Peyer's patch (tissue), 4 donors: ENCODE data around the gene KCNC4. TPM values are rescaled to one million over a fixed set of nuclear protein-coding genes. Genes with fewer than 3 reads are reported as not detected.

ENCODE experiments used
- DNase-seq, 3 donors: peaks; one replicate each; pipeline ENCODE4 v3.0.0-alpha.2; 2017 to 2019
- H3K27ac ChIP-seq, 4 donors: fragments of 200-600 bp; sonication (generic); one replicate each; pipeline ENCODE4 v1.5.1; 2016 to 2019
- H3K27me3 ChIP-seq, 2 donors: fragments of 200-600 bp; sonication (generic); one replicate each; pipeline ENCODE4 v1.5.1; 2019
- H3K36me3 ChIP-seq, 3 donors: fragments of 200-600 bp; sonication (generic); one replicate each; pipeline ENCODE4 v1.5.1; 2016 to 2019
- H3K4me1 ChIP-seq, 4 donors: fragments of 200-600 bp; sonication (generic); one replicate each; pipeline ENCODE4 v1.5.1; 2016 to 2019
- H3K4me3 ChIP-seq, 4 donors: fragments of 200-600 bp; sonication (generic); 1 replicate in 3 of 4; 2 replicates in 1 of 4; pipeline ENCODE4 v1.5.1; 2016 to 2019; ENCODE audit warnings: mild to moderate bottlenecking in 1 of 4
- H3K9me3 ChIP-seq, 4 donors: fragments of 200-600 bp; sonication (generic); one replicate each; pipeline ENCODE4 v1.5.1; 2016 to 2019; ENCODE audit warnings: mild to moderate bottlenecking in 1 of 4
- POLR2A ChIP-seq, 2 donors: fragments of 450-650 bp; IDR thresholded peaks; one replicate each; pipeline ENCODE4 v1.5.1; 2017; ENCODE audit warnings: antibody characterized with exemption in 2 of 2, mild to moderate bottlenecking in 2 of 2, moderate library complexity in 2 of 2
- total RNA-seq, 4 donors: library from RNA; depleted of rRNA; stranded (reverse); fragments of >200 nt; gene quantifications; one replicate each; pipeline ENCODE4 v1.1.0, GENCODE V29; 2016
- TF ChIP-seq, protein P1 (sequence below), 6 experiments: fragments of 450-650 bp in 4 of 6; fragments of 200-600 bp in 2 of 6; sonication (generic) in 1 of 6; IDR thresholded peaks; one replicate each; pipeline ENCODE4 v1.5.1; 2017 to 2019; ENCODE audit warnings: antibody characterized with exemption in 6 of 6, mild to moderate bottlenecking in 3 of 6, moderate library complexity in 1 of 6

Gene KCNC4
- total RNA-seq, 4 donors from 2014 or later = 6.1 to 18.0 (median 10.4) TPM

DNA sequence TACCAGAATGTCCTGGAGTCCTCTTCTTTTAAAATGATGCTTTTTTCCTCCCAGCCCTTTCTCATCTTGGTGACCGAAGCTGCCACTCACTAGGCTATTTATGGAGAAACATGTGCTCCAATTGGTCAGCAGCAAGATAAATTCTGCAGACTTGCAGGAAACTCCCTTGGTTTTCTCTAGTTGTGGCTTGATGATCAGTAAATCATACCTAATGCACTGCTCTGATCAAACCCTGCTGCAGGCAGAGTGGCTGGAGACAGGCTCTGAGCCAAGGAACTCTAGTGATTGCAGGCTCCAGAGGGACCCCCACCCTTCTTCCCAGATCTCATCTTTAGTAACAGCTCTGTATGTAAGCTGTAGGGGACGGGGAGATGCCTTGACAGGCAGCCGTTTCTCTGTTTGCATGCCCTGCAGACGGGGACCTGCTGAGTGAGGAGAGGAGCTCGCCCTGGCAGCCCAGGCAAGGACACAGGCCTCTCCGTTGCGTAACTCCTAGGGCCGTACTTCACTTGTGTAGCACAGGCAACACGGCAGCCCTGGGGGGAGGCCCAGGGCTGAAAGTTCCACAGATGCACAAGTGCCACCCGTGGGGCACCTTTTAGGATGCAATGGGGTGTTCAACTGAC, 45.3 kb upstream of the KCNC4 start:
- Histone ChIP-seq H3K27ac (no peak overlapping the region), H3K36me3 (no peaks in the 10 kb centered on the region), H3K4me3 (no peak overlapping the region), H3K4me1 (no peaks in the 10 kb centered on the region), H3K9me3 (no peaks in the 10 kb centered on the region), H3K27me3 (no peaks in the 10 kb centered on the region)
- no peak for DNase-seq
- TF ChIP-seq, protein P1, sequence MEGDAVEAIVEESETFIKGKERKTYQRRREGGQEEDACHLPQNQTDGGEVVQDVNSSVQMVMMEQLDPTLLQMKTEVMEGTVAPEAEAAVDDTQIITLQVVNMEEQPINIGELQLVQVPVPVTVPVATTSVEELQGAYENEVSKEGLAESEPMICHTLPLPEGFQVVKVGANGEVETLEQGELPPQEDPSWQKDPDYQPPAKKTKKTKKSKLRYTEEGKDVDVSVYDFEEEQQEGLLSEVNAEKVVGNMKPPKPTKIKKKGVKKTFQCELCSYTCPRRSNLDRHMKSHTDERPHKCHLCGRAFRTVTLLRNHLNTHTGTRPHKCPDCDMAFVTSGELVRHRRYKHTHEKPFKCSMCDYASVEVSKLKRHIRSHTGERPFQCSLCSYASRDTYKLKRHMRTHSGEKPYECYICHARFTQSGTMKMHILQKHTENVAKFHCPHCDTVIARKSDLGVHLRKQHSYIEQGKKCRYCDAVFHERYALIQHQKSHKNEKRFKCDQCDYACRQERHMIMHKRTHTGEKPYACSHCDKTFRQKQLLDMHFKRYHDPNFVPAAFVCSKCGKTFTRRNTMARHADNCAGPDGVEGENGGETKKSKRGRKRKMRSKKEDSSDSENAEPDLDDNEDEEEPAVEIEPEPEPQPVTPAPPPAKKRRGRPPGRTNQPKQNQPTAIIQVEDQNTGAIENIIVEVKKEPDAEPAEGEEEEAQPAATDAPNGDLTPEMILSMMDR (IDR thresholded peaks at IDR 0.05) = no peak
- no peak for TF ChIP-seq POLR2A (IDR thresholded peaks at IDR 0.05)

DNA sequence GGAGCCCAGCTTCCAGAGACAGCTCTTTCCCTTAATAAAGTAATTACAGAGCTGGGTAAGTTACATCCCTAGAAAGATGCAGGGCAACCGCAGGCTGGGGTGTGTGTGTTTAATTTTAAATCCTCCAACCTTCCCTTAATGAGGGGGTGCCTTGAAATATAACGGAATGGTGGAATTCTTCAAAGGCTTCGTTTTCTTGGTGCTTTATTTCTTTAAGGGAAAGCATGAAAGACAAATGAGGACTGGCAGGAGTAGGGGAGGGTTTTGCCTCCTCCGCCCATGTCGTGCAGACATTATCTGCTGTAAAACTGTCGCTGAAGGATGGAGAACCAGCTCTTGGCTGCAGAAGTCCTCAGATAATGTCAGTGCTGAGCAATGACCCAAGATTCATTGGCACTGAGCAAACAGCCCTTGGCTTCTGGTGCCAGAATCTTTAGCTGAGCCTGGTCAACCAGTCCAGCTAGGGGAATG, 44.3 kb upstream of the KCNC4 start:
- H3K36me3 ChIP-seq = no peaks in the 10 kb centered on the region
- no peak for TF ChIP-seq POLR2A (IDR thresholded peaks at IDR 0.05)
- TF ChIP-seq, protein P1 (IDR thresholded peaks at IDR 0.05) = no peak
- no peak overlapping the region for H3K27ac ChIP-seq
- no peaks in the 10 kb centered on the region for H3K4me1 ChIP-seq
- H3K9me3 ChIP-seq = no peaks in the 10 kb centered on the region
- H3K27me3 ChIP-seq = no peaks in the 10 kb centered on the region
- no peak for DNase-seq
- no peak overlapping the region for H3K4me3 ChIP-seq

DNA sequence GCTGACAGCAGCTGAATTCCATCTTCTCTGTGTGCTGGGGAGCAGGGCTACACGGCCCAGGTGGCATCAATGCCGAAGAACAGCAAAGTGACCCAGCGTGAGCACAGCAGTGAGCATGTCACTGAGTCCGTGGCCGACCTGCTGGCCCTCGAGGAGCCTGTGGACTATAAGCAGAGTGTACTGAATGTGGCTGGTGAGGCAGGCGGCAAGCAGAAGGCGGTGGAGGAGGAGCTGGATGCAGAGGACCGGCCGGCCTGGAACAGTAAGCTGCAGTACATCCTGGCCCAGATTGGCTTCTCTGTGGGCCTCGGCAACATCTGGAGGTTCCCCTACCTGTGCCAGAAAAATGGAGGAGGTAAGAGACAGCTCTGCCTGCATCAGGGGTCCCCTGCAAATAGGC, 43.3 kb upstream of the KCNC4 start:
- no peaks in the 10 kb centered on the region for H3K27me3 ChIP-seq
- H3K27ac ChIP-seq = no peak overlapping the region
- no peaks in the 10 kb centered on the region for H3K36me3 ChIP-seq
- no peak overlapping the region for H3K4me3 ChIP-seq
- no peak for TF ChIP-seq POLR2A (IDR thresholded peaks at IDR 0.05)
- TF ChIP-seq, protein P1 (IDR thresholded peaks at IDR 0.05) = no peak
- no peaks in the 10 kb centered on the region for H3K9me3 ChIP-seq
- no peak for DNase-seq
- no peaks in the 10 kb centered on the region for H3K4me1 ChIP-seq

DNA sequence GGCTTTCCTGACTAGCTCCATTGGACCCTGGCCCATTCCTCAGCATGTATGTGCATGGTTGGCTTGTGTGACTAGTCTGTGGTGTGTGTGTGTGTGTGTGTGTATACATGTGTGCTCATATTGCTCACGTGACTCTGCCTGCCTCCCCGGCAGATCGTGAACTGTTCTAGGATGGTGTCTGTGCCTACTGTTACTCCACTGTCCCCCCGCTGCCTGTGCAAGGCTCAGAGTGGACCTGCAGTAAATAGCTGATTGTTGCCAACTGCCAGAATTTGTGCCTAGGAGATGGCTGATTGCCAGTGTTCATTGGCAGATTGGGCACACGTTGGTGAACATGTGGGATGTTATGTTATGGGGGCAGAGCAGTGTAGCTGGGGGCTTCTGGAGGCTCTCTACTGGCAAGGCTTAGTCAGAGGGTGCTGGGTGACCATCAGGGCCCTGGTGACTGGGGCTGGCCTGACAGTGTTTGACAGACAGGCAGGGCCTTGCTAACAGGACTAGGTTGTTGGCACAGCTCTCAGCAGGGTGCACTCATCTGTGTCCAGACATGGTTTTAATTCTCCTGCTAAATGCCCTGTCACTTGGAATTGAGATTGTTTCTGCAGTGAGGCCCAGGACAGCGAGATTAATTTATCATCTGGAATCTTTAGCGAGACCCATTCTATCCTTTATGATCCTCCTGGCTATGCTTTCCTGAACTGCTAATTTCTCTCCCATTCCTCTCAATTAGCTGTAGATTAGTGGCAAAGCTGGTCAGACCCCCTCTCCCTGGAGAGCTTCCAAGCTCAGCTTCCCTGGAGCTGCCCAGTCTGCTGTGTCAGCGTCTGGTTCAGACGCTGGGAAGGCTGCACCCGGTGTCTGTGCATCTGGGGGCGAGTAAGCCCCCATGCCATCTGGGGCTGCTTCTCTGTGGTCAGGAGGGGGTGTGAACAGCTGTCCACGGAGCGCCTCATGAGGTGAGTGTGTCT, 39.1 kb upstream of the KCNC4 start:
- no peaks in the 10 kb centered on the region for H3K27me3 ChIP-seq
- H3K9me3 ChIP-seq = no peaks in the 10 kb centered on the region
- no peaks in the 10 kb centered on the region for H3K36me3 ChIP-seq
- TF ChIP-seq POLR2A (IDR thresholded peaks at IDR 0.05) = no peak
- TF ChIP-seq, protein P1 (IDR thresholded peaks at IDR 0.05) = no peak
- no peak for DNase-seq
- H3K4me3 ChIP-seq = no peak overlapping the region
- no peaks in the 10 kb centered on the region for H3K4me1 ChIP-seq
- H3K27ac ChIP-seq = no peak overlapping the region

DNA sequence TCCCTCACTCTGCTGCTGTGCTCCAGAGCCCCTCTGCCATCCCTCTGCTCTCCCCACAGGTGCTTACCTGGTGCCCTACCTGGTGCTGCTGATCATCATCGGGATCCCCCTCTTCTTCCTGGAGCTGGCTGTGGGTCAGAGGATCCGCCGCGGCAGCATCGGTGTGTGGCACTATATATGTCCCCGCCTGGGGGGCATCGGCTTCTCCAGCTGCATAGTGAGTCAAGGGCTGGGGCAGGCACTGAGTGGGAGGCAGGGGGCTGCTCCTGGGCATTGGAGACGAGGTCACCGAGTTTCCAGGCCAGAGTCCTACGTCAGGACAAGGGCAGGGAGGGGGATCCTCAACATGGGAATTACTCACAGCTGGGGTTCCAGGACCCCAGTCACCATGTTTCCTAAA, 38.1 kb upstream of the KCNC4 start:
- no peak overlapping the region for H3K27ac ChIP-seq
- no peaks in the 10 kb centered on the region for H3K36me3 ChIP-seq
- no peak overlapping the region for H3K4me3 ChIP-seq
- no peaks in the 10 kb centered on the region for H3K4me1 ChIP-seq
- no peak for DNase-seq
- H3K27me3 ChIP-seq = no peaks in the 10 kb centered on the region
- no peaks in the 10 kb centered on the region for H3K9me3 ChIP-seq
- TF ChIP-seq POLR2A (IDR thresholded peaks at IDR 0.05) = no peak
- TF ChIP-seq, protein P1 (IDR thresholded peaks at IDR 0.05) = no peak
